Fibroblast of skin of scalp (primary cell): Measurements from ENCODE around the gene GLYATL1B. TPM values are rescaled to one million over a fixed set of nuclear protein-coding genes. Genes with fewer than 3 reads are reported as not detected.
"Not testable (repeated sequence)": the region's sequence is repeated elsewhere in the genome, so short reads cannot be mapped to it uniquely, and the experiment has no call there.

ENCODE experiments used
- DNase-seq: peaks from one replicate; pipeline ENCODE4 v3.0.0-alpha.2; 2013
- polyA plus RNA-seq, 2 experiments: library from polyadenylated mRNA; unstranded; fragments of 120-200 nt; gene quantifications; one replicate each; pipeline ENCODE4 v1.2.1, GENCODE V29; 2013; ENCODE audit not compliant: insufficient read length in 2 of 2

The GLYATL1B gene, protein sequence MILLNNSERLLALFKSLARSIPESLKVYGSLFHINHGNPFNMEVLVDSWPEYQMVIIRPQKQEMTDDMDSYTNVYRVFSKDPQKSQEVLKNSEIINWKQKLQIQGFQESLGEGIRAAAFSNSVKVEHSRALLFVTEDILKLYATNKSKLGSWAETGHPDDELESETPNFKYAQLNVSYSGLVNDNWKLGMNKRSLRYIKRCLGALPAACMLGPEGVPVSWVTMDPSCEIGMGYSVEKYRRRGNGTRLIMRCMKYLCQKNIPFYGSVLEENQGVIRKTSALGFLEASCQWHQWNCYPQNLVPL
- not detected for polyA plus RNA-seq (2013, experiment 1 of 2; ENCODE audit: insufficient read length)
- not detected for polyA plus RNA-seq (2013, experiment 2 of 2; ENCODE audit: insufficient read length)

- DNase-seq = not testable (repeated sequence)
These were observed at the start of gene GLYATL1B for GRCh38 chr11:59086007-59086406. Gene GLYATL1B, plus strand, starts transcription at chr11:59086307. Its CDS starts 0 bp downstream, at chr11:59086307.

GRCh38 chr11:59036542-59036941 lies 49.6 kb upstream of the GLYATL1B start:
- DNase-seq = not testable (repeated sequence)

- not testable (repeated sequence) for DNase-seq
These were observed 48.7 kb upstream of the GLYATL1B start for GRCh38 chr11:59037434-59037833.

DNA sequence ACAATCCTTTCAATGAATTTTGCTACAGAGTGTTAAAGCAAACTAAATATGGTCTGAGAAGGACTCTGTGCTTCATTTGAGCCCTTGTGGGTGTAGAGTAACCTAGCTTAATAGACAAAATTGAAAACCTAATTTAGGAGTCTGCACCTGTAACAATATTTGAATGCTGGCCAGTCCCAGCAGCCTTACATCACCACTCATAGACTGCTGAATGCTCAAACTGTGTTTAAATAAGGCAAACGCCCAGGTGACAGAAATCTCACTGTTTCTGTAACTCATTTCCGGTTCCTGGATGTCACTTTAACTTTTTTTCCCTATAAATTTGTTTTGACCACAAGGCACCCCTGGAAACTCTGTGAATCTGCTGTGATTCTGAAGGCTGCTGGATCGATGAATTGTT lies 45.5 kb upstream of the GLYATL1B start:
- no peak for DNase-seq

GRCh38 chr11:59051383-59051782 lies 34.7 kb upstream of the GLYATL1B start:
- not testable (repeated sequence) for DNase-seq

DNA sequence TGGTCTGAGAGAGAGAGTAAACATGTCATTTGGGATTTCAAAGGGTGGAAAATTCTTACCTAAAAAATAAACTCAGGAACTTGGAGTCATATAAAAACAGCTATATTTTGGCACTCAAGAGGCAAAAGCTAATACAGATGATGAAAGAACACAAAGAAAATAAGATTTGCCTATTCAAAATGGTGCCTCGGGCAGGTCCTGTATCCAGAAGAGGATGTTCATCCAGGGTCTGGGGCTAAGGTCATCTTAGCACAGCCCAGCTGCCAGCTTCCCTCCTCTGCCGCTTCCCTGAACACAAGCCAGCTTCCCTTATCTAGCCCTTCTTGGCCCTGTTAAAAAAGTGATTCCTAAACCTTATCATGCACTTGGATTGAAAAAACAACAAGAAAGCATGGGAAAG lies 33.8 kb upstream of the GLYATL1B start:
- DNase-seq = not testable (repeated sequence)

DNA sequence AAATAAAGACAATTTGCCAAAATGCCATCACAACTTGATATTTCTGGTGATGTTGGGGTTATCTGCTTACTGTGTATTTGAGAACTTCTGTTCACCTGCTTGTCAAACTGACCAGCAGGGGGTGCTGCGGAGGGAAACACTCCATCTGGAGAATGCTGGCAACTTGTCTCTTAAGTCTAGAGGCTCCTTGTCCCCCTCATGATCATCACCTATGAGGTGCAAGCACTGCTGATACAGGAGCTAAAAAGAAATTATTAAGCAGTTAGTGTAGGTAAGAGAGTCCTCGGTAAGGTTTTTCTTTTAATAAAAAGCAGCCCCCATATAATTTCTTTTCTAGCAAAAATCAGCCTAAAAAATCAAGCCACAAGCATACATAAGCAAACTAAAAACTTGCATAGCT lies 32.7 kb upstream of the GLYATL1B start:
- peak; percentile 52 for DNase-seq

GRCh38 chr11:59058120-59059033 lies 27.7 kb upstream of the GLYATL1B start:
- peak; percentile 89 for DNase-seq

GRCh38 chr11:59060096-59060495 lies 26.0 kb upstream of the GLYATL1B start:
- not testable (repeated sequence) for DNase-seq

- peak; percentile 5 for DNase-seq
These were observed 23.2 kb upstream of the GLYATL1B start for GRCh38 chr11:59062602-59063529.

- not testable (repeated sequence) for DNase-seq
These were observed 21.9 kb upstream of the GLYATL1B start for GRCh38 chr11:59063996-59064727.

DNA sequence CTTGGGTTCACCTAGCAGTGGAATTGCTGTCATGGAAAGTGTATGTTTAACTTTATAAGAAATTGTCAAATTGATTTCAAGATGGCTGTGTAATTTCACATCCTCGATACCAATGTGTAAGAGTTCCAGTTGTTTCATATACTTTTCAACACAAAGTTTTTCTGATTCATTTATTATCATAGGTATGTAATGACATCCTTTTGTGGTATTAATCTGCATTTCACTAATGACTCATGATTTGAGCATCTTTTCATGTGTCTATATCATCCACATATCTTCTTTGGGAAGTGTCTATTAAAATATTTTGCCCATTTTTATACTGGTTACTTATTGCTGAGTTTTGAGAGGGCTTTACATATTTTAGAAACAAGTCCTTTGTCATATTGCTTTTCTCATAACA lies 17.0 kb upstream of the GLYATL1B start:
- DNase-seq = no peak

- DNase-seq = no peak
These were observed 9.1 kb upstream of the GLYATL1B start for GRCh38 chr11:59076876-59077571.

GRCh38 chr11:59078435-59078834 lies 7.7 kb upstream of the GLYATL1B start:
- DNase-seq = no peak

- DNase-seq = no peak
These were observed 7.0 kb upstream of the GLYATL1B start for GRCh38 chr11:59079086-59079485.

DNA sequence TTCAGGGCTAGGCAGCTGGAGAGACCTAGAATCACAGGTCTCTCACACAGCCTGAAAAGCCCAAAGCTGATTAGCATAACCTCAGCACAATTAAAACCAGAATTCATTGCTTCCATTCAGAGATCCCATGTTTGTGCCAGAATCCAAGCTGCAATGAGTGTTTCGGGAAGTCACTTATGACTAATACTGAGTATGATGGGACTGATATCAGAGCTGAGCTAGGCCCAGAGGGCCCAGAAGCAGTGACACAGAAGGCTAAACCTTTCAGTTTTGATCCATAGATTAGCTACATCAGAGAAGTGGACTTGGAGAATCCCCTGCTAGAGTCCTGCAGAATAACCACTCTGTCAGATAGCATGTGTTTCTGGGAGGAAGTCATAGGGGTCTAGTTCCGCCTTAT lies 5.7 kb upstream of the GLYATL1B start:
- not testable (repeated sequence) for DNase-seq

DNA sequence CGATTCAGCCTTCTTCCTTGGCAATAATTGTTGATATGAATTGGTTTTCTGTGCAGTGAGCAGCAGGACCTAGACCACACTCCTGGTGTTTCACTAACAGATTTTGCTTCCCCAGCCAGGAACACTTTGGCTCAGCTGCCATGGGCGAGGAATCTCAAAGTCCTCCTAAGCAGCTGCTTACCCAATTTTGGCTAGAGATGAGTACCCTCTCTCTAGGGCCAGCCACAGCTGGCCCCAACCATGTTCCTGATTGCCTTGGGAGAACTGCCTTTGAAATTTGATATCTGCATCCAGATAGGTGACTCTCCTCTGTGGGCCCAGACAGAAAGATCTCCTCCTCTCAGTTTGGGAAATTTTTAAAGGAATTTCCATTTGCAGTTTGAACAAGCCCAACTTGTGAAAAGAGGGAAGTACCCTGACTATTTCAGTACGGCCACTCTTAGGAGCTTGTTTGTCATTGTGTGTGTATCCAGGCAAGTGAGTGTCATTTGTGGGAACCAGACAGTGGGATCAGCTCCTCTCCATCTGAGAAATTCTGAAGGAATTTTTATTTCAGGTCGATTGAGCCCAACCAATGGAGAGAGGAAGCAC lies 4.6 kb upstream of the GLYATL1B start:
- not testable (repeated sequence) for DNase-seq

DNA sequence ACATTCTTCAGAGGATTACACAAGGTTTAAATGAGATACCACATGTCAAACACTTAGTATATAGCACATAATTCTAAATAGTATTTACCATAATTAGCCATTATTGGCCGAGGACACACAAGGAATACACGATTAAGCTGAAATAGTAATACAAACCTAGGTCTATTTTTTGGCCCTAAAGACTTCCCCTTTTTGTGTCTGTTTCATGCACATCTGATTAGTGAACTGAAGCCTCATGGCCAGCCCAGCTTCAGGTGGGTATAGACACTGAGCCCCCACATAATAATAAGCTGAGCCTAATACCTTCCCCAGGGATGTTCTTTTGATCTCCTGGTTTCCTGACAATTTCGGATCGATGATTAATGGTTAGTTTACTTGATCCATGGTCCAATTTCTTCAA lies 2.1 kb downstream of the GLYATL1B start:
- no peak for DNase-seq

GRCh38 chr11:59093576-59093975 lies 7.5 kb downstream of the GLYATL1B start:
- DNase-seq = not testable (repeated sequence)

GRCh38 chr11:59095225-59095624 lies 9.1 kb downstream of the GLYATL1B start:
- not testable (repeated sequence) for DNase-seq
